ENCODE data around the gene PNRC2.
"Not testable (repeated sequence)": the region's sequence is repeated elsewhere in the genome, so short reads cannot be mapped to it uniquely, and the experiment has no call there.

Gene PNRC2

DNA sequence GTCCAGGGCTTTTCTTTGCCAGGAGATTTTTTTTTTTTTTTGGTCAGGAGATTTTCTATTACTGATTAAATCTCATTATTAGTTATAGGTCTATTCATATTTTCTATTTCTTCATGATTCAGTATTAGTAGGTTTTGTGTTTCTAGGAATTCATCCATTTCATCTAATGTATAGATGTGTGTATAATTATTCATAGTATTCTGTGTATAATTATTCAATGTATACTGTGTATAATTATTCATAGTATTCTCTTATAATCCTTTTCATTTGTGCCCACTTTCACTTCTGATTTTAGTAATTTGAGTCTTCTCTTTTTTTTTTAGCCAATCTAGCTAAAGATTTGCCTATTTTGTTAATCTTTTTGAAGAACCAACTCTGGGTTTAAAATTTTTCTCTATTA, 12.3 kb upstream of the PNRC2 start:
- TF ChIP-seq, protein P1, sequence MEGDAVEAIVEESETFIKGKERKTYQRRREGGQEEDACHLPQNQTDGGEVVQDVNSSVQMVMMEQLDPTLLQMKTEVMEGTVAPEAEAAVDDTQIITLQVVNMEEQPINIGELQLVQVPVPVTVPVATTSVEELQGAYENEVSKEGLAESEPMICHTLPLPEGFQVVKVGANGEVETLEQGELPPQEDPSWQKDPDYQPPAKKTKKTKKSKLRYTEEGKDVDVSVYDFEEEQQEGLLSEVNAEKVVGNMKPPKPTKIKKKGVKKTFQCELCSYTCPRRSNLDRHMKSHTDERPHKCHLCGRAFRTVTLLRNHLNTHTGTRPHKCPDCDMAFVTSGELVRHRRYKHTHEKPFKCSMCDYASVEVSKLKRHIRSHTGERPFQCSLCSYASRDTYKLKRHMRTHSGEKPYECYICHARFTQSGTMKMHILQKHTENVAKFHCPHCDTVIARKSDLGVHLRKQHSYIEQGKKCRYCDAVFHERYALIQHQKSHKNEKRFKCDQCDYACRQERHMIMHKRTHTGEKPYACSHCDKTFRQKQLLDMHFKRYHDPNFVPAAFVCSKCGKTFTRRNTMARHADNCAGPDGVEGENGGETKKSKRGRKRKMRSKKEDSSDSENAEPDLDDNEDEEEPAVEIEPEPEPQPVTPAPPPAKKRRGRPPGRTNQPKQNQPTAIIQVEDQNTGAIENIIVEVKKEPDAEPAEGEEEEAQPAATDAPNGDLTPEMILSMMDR (conservative IDR thresholded peaks at IDR 0.05; ENCODE audit: control insufficient read depth, insufficient read depth, low read depth, low read length) = no peak
- DNase-seq (ENCODE audit: low read depth) = no peak
- no peak overlapping the region for H3K4me3 ChIP-seq (ENCODE audit: control insufficient read depth, low read depth, low read length)

DNA sequence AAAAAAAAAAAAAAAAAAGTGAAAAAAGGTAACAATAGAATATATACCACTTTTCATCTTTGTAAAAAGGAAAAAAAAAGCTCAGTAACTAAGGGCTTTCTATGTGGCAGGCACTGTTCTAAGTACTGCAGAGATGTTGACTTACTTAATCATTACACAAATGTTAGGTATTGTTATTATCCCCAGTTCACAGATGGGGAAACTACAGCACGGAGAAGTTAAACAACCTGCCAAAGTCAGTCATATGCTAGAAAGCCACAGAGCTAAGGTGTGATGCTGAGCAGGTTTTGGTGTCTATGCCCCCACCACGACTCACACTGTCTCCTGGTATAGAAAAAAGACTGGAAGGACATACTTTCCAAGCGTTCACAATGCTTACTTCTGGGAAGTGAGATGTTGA, 6.6 kb upstream of the PNRC2 start:
- TF ChIP-seq, protein P1 (conservative IDR thresholded peaks at IDR 0.05; ENCODE audit: control insufficient read depth, insufficient read depth, low read depth, low read length) = no peak
- H3K4me3 ChIP-seq (ENCODE audit: control insufficient read depth, low read depth, low read length) = no peak overlapping the region
- DNase-seq (ENCODE audit: low read depth) = no peak

DNA sequence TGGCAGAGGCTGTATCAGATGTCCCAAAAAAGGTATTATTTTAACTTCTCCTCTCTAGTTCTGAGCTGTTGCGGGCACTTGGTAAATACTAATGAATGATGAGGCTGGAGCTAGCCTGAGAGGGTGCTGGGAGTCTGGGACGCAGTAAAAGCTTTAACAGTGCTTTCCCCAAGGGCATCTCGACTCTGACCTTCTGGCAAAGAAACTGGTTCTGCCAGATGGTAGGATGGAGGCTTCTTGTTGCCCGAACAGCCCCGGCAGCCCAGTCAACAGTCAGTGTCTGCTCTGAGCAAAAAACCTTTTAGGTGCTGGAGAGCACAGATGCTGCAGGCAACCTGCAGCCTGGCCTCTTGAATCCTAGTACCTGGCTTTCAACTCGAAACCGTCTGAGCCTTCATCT, 2.5 kb upstream of the PNRC2 start:
- no peak for DNase-seq (ENCODE audit: low read depth)
- no peak overlapping the region for H3K4me3 ChIP-seq (ENCODE audit: control insufficient read depth, low read depth, low read length)
- TF ChIP-seq, protein P1 (conservative IDR thresholded peaks at IDR 0.05; ENCODE audit: control insufficient read depth, insufficient read depth, low read depth, low read length) = no peak

DNA sequence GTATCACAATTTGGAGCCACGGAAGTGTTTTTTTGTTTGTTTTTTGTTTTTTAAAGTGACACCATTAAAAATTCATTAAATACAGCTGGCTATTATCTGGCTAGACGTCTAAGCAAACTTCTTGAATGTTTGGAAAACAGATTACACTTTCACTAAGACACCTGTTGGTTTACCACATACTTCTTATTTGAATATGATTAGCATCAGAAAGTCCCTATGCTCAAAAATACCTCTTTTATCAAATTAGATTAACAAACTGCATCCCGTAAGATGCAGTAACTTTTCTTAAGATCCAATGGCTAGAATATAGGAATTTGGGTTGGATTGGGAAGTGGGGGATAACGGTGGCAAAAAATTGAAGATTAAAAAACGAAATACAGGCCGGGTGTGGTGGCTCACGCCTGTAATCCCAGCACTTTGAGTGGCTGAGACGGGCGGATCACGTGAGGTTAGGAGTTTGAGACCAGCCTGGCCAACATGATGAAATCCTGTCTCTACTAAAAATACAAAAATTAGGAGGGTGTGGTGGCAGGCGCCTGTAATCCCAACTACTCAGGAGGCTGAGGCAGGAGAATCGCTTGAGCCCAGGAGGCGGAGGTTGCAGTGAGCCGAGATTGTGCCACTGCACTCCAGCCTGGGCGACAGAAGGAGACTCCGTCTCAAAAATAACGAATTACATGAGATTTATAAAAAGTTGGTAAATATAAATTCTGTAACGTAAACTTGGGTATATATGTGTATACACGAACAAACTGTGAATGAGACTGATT, 1.4 kb upstream of the PNRC2 start:
- not testable (repeated sequence) for DNase-seq (ENCODE audit: low read depth)
- peak overlapping the region; percentile 59 for H3K4me3 ChIP-seq (ENCODE audit: control insufficient read depth, low read depth, low read length)

DNA sequence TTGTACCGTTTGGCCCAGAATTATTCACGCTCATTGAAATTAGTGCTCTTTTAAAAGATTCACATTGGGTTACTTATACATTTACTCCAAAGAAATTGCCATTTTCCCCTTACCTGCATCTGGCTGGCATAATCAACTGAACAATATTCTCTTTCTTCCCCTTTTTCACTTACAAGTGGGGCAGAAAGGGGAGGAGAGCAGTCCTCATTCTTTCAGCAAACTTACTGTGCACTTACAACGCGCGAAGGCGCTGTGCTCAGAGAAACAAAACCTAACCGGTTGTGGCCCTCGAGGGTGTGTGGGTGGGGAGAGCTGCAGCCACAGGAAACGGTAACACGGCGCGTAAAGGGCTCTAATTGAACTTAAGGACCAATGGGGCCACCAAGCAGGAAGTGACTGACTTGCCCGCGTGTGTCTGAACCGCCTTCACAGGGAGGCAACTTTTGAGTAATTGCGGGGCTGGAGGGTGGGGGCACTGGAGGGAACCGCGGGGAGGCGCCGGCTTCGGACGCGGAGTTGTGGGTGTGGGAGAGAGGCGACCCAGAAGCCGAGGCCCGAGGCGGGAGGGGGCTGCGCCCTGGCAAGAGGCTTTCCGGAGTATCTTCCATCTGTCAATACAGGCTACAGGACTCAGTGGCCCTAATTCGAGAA, 693 bp upstream of the PNRC2 start:
- TF ChIP-seq, protein P1 (conservative IDR thresholded peaks at IDR 0.05; ENCODE audit: control insufficient read depth, insufficient read depth, low read depth, low read length) = peak; percentile 43
- DNase-seq (ENCODE audit: low read depth) = peak; percentile 94
- H3K4me3 ChIP-seq (ENCODE audit: control insufficient read depth, low read depth, low read length) = peak overlapping the region; percentile 59

DNA sequence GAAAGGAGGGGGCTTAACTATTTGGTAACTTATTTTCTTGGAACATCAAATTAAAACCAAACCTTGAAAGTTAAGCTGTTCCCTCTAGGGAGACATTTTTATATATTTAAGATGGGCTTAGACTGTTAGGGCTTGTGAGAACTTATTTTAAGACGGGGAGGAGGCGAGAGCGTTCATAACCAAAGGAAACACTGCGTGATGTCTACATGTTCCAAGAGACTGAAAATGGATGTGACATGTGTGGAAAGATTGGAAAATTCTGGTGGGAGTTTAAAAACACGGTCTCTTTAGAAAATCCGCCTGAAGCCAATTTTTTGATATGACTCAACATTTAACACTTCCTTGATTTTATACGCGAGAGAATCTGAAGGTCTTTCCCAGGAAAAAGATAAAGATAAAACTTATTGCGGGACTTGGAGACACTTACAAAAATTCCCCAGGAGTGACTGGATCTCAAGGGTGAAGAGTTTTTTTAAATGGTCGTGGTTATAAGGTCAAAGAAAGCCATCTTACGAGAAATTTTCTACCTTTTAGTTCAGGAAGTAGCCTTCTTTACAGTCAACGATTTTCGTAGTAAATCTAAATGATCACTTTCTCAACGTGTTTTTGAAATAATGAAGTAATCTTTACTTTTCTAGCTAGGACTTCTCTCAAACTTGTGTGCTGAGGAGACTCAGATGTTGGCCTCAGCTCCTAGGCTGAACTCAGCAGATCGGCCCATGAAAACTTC, 828 bp downstream of the PNRC2 start:
- peak; percentile 31 for DNase-seq (ENCODE audit: low read depth)
- TF ChIP-seq, protein P1 (conservative IDR thresholded peaks at IDR 0.05; ENCODE audit: control insufficient read depth, insufficient read depth, low read depth, low read length) = no peak
- peak overlapping the region; percentile 83 for H3K4me3 ChIP-seq (ENCODE audit: control insufficient read depth, low read depth, low read length)
